ENCODE measurements around the gene TRAF5.
A peak's percentile ranks its signal among the peaks of the same experiment; 100 is the strongest.
"Not testable (repeated sequence)": the region's sequence is repeated elsewhere in the genome, so short reads cannot be mapped to it uniquely, and the experiment has no call there.

TRAF5 gene

GRCh38 chr1:211305044-211305443, 21.6 kb upstream of the TRAF5 start:
- TF ChIP-seq POLR2AphosphoS5 (IDR thresholded peaks at IDR 0.05; ENCODE audit: low read depth, low read length) = no peak
- TF ChIP-seq TAF1 (IDR thresholded peaks at IDR 0.05; ENCODE audit: low read depth, low read length) = no peak
- TF ChIP-seq POLR2A (IDR thresholded peaks at IDR 0.05; ENCODE audit: low read depth, low read length) = no peak
- TF ChIP-seq POU2F2 (IDR thresholded peaks at IDR 0.05; ENCODE audit: low read depth, low read length) = no peak
- no peak for TF ChIP-seq PAX5 (IDR thresholded peaks at IDR 0.05; ENCODE audit: insufficient read depth, low read length, severe bottlenecking)
- no peak for TF ChIP-seq SPI1 (IDR thresholded peaks at IDR 0.05; ENCODE audit: low read depth, low read length)
- FAIRE-seq (peak; percentile 83), DNase-seq (ENCODE audit: insufficient read length, low spot score) (no peak)

GRCh38 chr1:211309617-211310016, 17.0 kb upstream of the TRAF5 start:
- no peak for TF ChIP-seq POU2F2 (IDR thresholded peaks at IDR 0.05; ENCODE audit: low read depth, low read length)
- no peak for TF ChIP-seq POLR2AphosphoS5 (IDR thresholded peaks at IDR 0.05; ENCODE audit: low read depth, low read length)
- no peak for TF ChIP-seq POLR2A (IDR thresholded peaks at IDR 0.05; ENCODE audit: low read depth, low read length)
- no peak for TF ChIP-seq PAX5 (IDR thresholded peaks at IDR 0.05; ENCODE audit: insufficient read depth, low read length, severe bottlenecking)
- TF ChIP-seq TAF1 (IDR thresholded peaks at IDR 0.05; ENCODE audit: low read depth, low read length) = no peak
- no peak for TF ChIP-seq SPI1 (IDR thresholded peaks at IDR 0.05; ENCODE audit: low read depth, low read length)
- FAIRE-seq (no peak), DNase-seq (ENCODE audit: insufficient read length, low spot score) (no peak)

- no peak for TF ChIP-seq PAX5 (IDR thresholded peaks at IDR 0.05; ENCODE audit: insufficient read depth, low read length, severe bottlenecking)
- DNase-seq (ENCODE audit: insufficient read length, low spot score) (no peak), FAIRE-seq (no peak)
Observed at GRCh38 chr1:211313392-211313791, 13.2 kb upstream of the TRAF5 start.

- no peak for DNase-seq (ENCODE audit: insufficient read length, low spot score)
- FAIRE-seq = peak; percentile 45
- TF ChIP-seq TAF1 (IDR thresholded peaks at IDR 0.05; ENCODE audit: low read depth, low read length) = no peak
- TF ChIP-seq PAX5 (IDR thresholded peaks at IDR 0.05; ENCODE audit: insufficient read depth, low read length, severe bottlenecking) = no peak
Observed at GRCh38 chr1:211318576-211319280, 7.9 kb upstream of the TRAF5 start.

GRCh38 chr1:211319892-211320291, 6.7 kb upstream of the TRAF5 start:
- no peak for TF ChIP-seq TAF1 (IDR thresholded peaks at IDR 0.05; ENCODE audit: low read depth, low read length)
- no peak for FAIRE-seq

GRCh38 chr1:211320980-211321379, 5.7 kb upstream of the TRAF5 start:
- TF ChIP-seq POLR2AphosphoS5 (IDR thresholded peaks at IDR 0.05; ENCODE audit: low read depth, low read length) (no peak), POLR2A (IDR thresholded peaks at IDR 0.05; ENCODE audit: low read depth, low read length) (no peak), PAX5 (IDR thresholded peaks at IDR 0.05; ENCODE audit: insufficient read depth, low read length, severe bottlenecking) (no peak), POU2F2 (IDR thresholded peaks at IDR 0.05; ENCODE audit: low read depth, low read length) (no peak), TAF1 (IDR thresholded peaks at IDR 0.05; ENCODE audit: low read depth, low read length) (no peak), SPI1 (IDR thresholded peaks at IDR 0.05; ENCODE audit: low read depth, low read length) (no peak)
- FAIRE-seq = peak; percentile 61
- DNase-seq (ENCODE audit: insufficient read length, low spot score) = no peak

More at GRCh38 chr1:211319892-211320291, 6.7 kb upstream of the TRAF5 start:
- DNase-seq (ENCODE audit: insufficient read length, low spot score) = no peak

- not testable (repeated sequence) for DNase-seq (ENCODE audit: insufficient read length, low spot score); FAIRE-seq
Observed at GRCh38 chr1:211321646-211322045, 5.0 kb upstream of the TRAF5 start.

- DNase-seq (ENCODE audit: insufficient read length, low spot score) = no peak
- TF ChIP-seq SPI1 (IDR thresholded peaks at IDR 0.05; ENCODE audit: low read depth, low read length) (no peak), POU2F2 (IDR thresholded peaks at IDR 0.05; ENCODE audit: low read depth, low read length) (no peak), PAX5 (IDR thresholded peaks at IDR 0.05; ENCODE audit: insufficient read depth, low read length, severe bottlenecking) (no peak), POLR2A (IDR thresholded peaks at IDR 0.05; ENCODE audit: low read depth, low read length) (no peak), POLR2AphosphoS5 (IDR thresholded peaks at IDR 0.05; ENCODE audit: low read depth, low read length) (no peak), TAF1 (IDR thresholded peaks at IDR 0.05; ENCODE audit: low read depth, low read length) (no peak)
- peak; percentile 96 for FAIRE-seq
Observed at GRCh38 chr1:211323156-211324063, 3.2 kb upstream of the TRAF5 start.

- DNase-seq (ENCODE audit: insufficient read length, low spot score) (no peak), FAIRE-seq (no peak)
- TF ChIP-seq TAF1 (IDR thresholded peaks at IDR 0.05; ENCODE audit: low read depth, low read length) = no peak
- no peak for TF ChIP-seq POLR2A (IDR thresholded peaks at IDR 0.05; ENCODE audit: low read depth, low read length)
- no peak for TF ChIP-seq PAX5 (IDR thresholded peaks at IDR 0.05; ENCODE audit: insufficient read depth, low read length, severe bottlenecking)
- no peak for TF ChIP-seq POU2F2 (IDR thresholded peaks at IDR 0.05; ENCODE audit: low read depth, low read length)
- no peak for TF ChIP-seq SPI1 (IDR thresholded peaks at IDR 0.05; ENCODE audit: low read depth, low read length)
- TF ChIP-seq POLR2AphosphoS5 (IDR thresholded peaks at IDR 0.05; ENCODE audit: low read depth, low read length) = no peak
Observed at GRCh38 chr1:211324992-211325775, 1.4 kb upstream of the TRAF5 start.

- no peak for DNase-seq (ENCODE audit: insufficient read length, low spot score)
- peak; percentile 71 for FAIRE-seq
- no peak for TF ChIP-seq SPI1 (IDR thresholded peaks at IDR 0.05; ENCODE audit: low read depth, low read length)
- no peak for TF ChIP-seq PAX5 (IDR thresholded peaks at IDR 0.05; ENCODE audit: insufficient read depth, low read length, severe bottlenecking)
- no peak for TF ChIP-seq POU2F2 (IDR thresholded peaks at IDR 0.05; ENCODE audit: low read depth, low read length)
- TF ChIP-seq TAF1 (IDR thresholded peaks at IDR 0.05; ENCODE audit: low read depth, low read length) = no peak
- no peak for TF ChIP-seq POLR2AphosphoS5 (IDR thresholded peaks at IDR 0.05; ENCODE audit: low read depth, low read length)
- TF ChIP-seq POLR2A (IDR thresholded peaks at IDR 0.05; ENCODE audit: low read depth, low read length) = no peak
Observed at GRCh38 chr1:211326140-211326527, 499 bp upstream of the TRAF5 start.
